HG03460 (cell line): ENCODE results near the gene MRPL10.
"Not testable (repeated sequence)": the region's sequence is repeated elsewhere in the genome, so short reads cannot be mapped to it uniquely, and the experiment has no call there.

Source experiments
- ATAC-seq: cut with Tn5 transposase; IDR thresholded peaks from one replicate; pipeline ENCODE4 v1.9.1; 2021; ENCODE audit not compliant: unreplicated experiment

MRPL10 gene

DNA sequence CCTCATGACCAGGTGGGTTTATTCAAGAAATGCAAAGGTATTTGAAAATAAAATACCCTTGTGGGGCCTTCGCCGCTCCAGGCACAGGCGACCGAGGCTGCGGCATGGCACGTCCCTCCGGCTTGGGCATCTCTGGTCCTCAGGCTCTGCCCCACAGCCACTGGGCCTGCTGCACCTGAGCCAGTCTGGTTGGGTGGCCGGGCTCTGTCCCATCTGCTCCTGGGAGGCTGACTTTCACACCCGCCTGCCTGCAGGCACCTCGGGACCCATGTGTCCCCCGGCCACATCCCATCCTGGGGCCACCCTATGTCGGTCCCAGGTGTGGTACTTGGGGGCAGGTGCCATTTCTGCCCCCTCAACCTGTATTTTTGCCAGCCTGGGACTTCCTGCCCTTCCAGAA lies 30.7 kb downstream of the MRPL10 start:
- ATAC-seq: no peak

DNA sequence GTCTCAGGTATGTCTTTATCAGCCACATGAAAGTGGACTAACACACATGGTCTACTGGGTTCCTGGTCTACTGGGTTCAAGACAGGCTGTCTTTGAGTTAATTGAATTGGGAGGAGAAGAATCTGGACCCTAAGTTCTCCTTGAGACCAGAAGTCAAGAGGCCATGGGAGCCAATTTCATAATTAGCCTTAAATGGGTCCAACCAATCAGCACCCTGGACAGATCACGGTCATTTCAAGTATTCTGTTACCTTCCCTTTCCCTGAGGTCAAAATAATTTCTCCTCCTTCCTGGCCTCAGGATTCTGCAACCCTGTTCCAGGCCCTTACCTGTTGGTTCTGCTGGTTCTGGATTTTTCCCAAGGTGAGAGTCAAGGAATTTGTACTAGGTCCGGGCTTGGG lies 33.5 kb downstream of the MRPL10 start:
- no peak for ATAC-seq

GRCh38 chr17:47792979-47793378 lies 38.4 kb downstream of the MRPL10 start:
- ATAC-seq: no peak

GRCh38 chr17:47792457-47792856 lies 38.9 kb downstream of the MRPL10 start:
- no peak for ATAC-seq

DNA sequence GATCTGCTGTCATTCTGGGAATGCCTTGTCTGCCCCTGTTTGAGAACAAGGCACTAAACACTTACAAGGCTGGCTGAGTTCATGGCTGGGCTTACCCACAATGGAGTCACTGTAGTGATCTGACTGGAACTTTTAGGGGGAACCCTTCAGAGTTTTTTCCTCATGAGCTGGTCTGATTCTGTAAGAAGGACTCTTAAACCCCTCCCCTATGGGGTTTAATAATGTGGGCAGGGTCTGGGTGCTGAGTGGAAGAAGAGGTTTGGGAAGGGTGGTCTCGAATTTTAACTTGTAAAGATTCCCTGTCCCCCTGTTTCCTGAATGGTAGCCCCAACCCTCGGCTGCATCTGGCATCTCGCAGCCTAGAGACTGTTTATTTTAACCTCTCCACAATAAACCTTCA lies 40.3 kb downstream of the MRPL10 start:
- no peak for ATAC-seq

DNA sequence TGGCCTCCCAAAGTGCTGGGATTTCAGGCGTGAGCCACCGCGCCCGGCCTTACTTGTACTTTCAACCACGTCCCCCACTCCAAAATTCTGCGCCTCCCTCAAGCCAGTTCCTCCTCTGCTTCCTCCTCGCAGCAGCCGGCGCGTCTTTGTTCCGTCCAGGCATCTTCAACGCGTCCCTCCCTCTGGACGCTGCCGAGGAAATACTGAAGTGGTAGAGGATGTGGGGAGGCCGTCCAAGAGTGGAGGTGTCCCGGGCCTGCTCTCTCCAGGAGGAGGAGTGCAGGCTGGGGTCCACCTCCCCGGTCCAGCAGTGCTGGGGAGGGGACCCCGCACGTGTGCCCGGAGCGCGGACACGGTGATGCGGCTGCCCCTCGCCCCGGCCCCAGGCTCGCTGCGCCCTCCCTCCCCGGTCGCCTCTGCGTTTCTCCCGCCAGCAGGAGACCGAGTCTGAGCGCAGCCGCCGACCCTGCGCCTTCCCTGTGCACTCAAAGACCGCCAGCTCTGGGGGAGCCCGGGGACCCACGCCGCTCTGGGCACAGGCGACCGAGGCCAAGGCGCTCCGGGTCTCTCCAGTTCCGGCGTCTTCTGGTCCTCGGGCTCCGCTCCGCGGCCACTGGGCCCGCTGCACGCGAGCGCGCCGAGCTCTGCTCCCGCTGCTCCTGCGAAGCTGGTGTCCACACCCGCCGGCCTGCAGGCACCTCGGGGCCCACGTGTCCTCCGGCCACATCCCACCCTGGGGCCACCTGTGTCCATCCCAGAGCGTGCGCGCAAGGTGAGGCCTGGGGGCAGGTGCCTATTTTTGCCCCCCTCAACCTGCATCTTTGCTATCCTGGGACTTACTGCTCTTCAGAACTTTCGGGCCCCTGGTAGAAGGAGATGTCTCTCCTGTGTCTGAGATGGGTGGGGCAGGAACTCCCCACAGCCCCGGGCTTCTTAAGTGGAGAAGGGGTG lies 41.5 kb downstream of the MRPL10 start:
- no peak for ATAC-seq

DNA sequence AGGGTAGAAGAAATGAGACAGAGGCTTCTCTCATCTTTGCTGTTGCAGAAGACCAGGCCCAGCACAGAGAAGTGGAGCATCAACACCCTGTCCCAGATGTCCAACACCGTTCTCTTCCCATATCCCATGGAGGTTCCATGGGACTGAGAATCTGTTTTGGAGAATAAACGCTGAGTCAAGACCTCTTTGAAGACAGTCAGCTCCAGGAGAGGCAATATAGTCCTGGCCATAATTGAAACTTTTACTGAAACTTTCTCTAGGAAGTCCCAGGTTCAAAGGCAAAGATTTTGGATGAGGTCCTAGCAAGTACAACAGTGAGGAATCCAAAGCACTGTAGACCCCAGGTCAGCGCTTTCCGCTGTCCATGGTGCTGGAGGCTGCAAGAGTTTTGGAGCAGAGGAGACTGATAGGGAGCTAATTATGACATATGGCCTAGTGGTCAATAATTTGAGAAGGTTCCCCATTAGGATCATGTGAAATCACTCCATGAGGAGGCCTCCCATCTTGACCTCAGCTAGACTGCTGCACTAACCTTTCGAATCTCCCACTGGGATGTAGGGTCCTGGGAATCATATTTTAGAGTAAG lies 45.7 kb downstream of the MRPL10 start:
- no peak for ATAC-seq

GRCh38 chr17:47781397-47781796 lies 49.9 kb downstream of the MRPL10 start:
- no peak for ATAC-seq

GRCh38 chr17:47778184-47778635 lies 53.1 kb downstream of the MRPL10 start:
- ATAC-seq: no peak

- no peak for ATAC-seq
These were observed 54.8 kb downstream of the MRPL10 start for GRCh38 chr17:47776330-47777197.

DNA sequence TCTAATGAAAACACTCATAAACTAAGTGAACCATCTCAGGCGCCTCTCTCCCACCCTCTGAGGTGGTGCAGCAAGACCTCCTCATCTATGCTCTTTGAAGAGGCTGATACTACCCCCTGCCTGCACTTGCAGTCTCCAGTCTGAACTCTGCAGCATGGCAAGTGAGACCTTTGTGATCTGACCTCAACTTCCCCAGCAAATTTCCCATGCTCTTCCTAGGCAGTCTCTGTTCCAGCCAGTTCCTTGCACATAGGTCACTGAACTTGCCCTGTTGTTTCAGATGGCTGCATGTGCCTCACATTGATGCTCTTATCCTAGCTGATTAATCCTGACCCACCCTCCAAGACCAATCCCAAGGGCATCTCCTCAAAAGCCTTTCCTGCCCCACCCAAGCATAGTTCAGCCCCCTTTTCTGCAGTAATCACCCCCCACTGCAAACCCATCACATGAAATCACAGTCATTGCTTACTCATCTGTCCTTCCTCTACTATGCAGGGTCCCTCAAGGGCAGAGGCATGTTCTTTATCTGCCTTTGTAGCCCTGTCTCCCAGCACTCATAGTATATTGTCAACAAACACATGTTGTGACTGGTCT lies 56.3 kb downstream of the MRPL10 start:
- no peak for ATAC-seq

DNA sequence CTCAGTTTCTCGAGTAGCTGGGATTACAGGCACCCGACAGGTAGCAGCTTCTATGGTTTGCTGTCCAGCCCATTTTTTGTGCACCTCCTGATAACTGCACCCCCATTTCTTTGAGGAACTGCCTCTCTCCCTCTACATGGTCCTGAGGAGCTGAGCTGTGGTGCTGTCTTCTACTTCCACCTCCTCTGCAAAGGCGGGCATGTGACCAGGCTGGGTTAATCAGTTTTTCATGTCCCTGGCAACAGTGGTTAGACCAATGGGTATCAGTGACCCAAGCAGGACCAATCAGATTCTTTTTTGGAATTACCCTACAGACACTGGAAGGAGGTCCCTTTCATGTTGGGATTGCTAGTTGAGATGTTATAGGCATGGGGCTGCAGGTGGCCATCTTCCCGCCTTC lies 57.0 kb downstream of the MRPL10 start:
- no peak for ATAC-seq

DNA sequence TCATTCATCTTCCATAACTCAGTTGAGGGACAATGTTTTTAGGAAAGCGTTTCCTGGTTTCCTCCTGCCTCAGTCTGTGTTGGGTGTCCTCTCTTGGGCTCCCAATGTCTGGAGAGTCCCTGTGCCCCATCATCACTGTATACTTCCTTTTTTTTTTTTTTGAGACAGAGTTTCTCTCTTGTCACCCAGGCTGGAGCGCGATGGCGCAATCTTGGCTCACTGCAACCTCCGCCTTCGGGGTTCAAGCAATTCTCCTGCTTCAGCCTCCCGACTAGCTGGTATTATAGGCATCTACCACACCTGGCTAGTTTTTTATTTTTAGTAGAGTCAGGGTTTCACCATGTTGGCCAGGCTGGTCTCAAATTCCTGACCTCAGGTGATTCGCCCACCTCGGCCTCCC lies 57.7 kb downstream of the MRPL10 start:
- ATAC-seq: not testable (repeated sequence)
